Ovary (tissue), 9 donors: Measurements from ENCODE around the gene SPSB1. TPM values are rescaled to one million over a fixed set of nuclear protein-coding genes. Genes with fewer than 3 reads are reported as not detected.

ENCODE experiments used
- DNase-seq, 5 donors: peaks; one replicate each; pipeline ENCODE4 v3.0.0-alpha.2; 2019 to 2020
- H3K27ac ChIP-seq, 2 donors: fragments of 200-600 bp; one replicate each; pipeline versions ENCODE4 v1.5.1 to v1.8.0; 2019 to 2022
- H3K27me3 ChIP-seq: fragments of 200-600 bp; one replicate; pipeline ENCODE4 v1.8.0; 2022
- H3K36me3 ChIP-seq: fragments of 200-600 bp; sonication (generic); one replicate; pipeline ENCODE4 v1.5.1; 2019
- H3K4me1 ChIP-seq: one replicate; pipeline ENCODE4 v1.8.1; 2013; ENCODE audit warnings: mild to moderate bottlenecking, moderate library complexity; ENCODE audit not compliant: insufficient read depth
- H3K4me3 ChIP-seq: fragments of 200-600 bp; sonication (generic); one replicate; pipeline ENCODE4 v1.5.1; 2017
- H3K9me3 ChIP-seq, 2 donors: fragments of 200-600 bp in 1 of 2; sonication (generic) in 1 of 2; one replicate each; pipeline versions ENCODE4 v1.5.1 to v1.8.1; 2013 to 2019; ENCODE audit warnings: mild to moderate bottlenecking in 1 of 2, moderate library complexity in 1 of 2
- CTCF ChIP-seq, 3 donors: fragments of 450-650 bp in 2 of 3; fragments of 200-600 bp in 1 of 3; IDR thresholded peaks; one replicate each; pipeline versions ENCODE4 v1.5.1 to v1.8.0; 2016 to 2022; ENCODE audit warnings: antibody characterized with exemption in 3 of 3, mild to moderate bottlenecking in 1 of 3
- EP300 ChIP-seq: sonication (generic); formaldehyde crosslinking; IDR thresholded peaks from one replicate; pipeline ENCODE4 v1.6.1; 2017; ENCODE audit warnings: antibody characterized with exemption
- POLR2A ChIP-seq: fragments of 450-650 bp; IDR thresholded peaks from one replicate; pipeline ENCODE4 v1.6.1; 2017; ENCODE audit warnings: antibody characterized with exemption, mild to moderate bottlenecking, moderate library complexity
- WGBS, 3 donors: extraction: QIAGEN DNeasy Blood & Tissue Kit in 1 of 3; methylation state at CpG; one replicate each; pipeline versions ENCODE4 v1.1.5 to v1.1.7; 2013 to 2017; 5-methylcytosine and 5-hydroxymethylcytosine counted together
- intact Hi-C, 4 donors: fragments of 100-400 bp; cut with DNase I; formaldehyde crosslinking; loops; one replicate each; pipeline versions ENCODE4 v1.11.0 to v1.15.1; 2022 to 2023
- polyA plus RNA-seq, 2 donors: library from polyadenylated mRNA; stranded (reverse); fragments of 200-250 nt in 1 of 2; fragments of 350-450 nt in 1 of 2; fragmentation: Illumina TruSeq in 1 of 2; extraction: RNeasy Lipid Tissue Mini Kit (QIAGEN cat#74804) in 1 of 2; gene quantifications; one replicate each; pipeline ENCODE4 v1.2.3, GENCODE V29; 2013 to 2014
- total RNA-seq, 7 donors: library from RNA; depleted of rRNA in 2 of 7; stranded (reverse); fragments of >200 nt in 2 of 7; fragmentation: NEBNext Ultra II Directional in 3 of 7; extraction: Animal tissue kit (Norgen Biotek cat#: 25700) in 3 of 7; gene quantifications; one replicate each; pipeline versions ENCODE4 v1.1.0 to v1.2.4, GENCODE V29; 2016 to 2023
- donor health status: DM: no; HTN: no; CAD: no; lungs with moderate emphysema.
- donor health status: DM: no; HTN: no; CAD: no.
- donor health status: Bipolar disorder and iron deficiency.
- donor health status: DM: yes; HTN: yes; CAD: no.
- donor health status: DM: no; HTN: no; CAD: no.
- donor health status: DM: yes; HTN: yes; CAD: no.

SPSB1 gene
- total and polyA plus RNA-seq, 9 donors = 20.4 to 69.6 (median 34.4) TPM

GRCh38 chr1:9281908-9282695, 10.6 kb upstream of the SPSB1 start:
- no peak for DNase-seq
- WGBS, 3 donors = 19 to 28% (median 21%) methylated on average over 12 of the region's 12 CpGs
- Histone ChIP-seq H3K9me3 (no peaks in the 10 kb centered on the region), H3K27ac (no peak overlapping the region), H3K27me3 (no peaks in the 10 kb centered on the region), H3K4me1 (peaks cover 4% of the 10 kb centered on the region), H3K4me3 (no peak overlapping the region), H3K36me3 (no peaks in the 10 kb centered on the region)
- TF ChIP-seq POLR2A (no peak), EP300 (no peak), CTCF (IDR thresholded peaks at IDR 0.05) (no peak)
- intact Hi-C loops = loop anchor here in 1 of 4 donors (10.0 kb wide), 1 partner anchor 293 kb away; no protein-coding TSS in a partner anchor

GRCh38 chr1:9282696-9282955, 10.1 kb upstream of the SPSB1 start:
- peaks cover 4% of the 10 kb centered on the region for H3K4me1 ChIP-seq
- H3K9me3 ChIP-seq = no peaks in the 10 kb centered on the region
- H3K27ac ChIP-seq = no peak overlapping the region
- no peak for DNase-seq
- whole genome bisulfite sequencing, 3 donors = 53 to 61% (median 57%) methylated on average over 4 of the region's 4 CpGs
- no peaks in the 10 kb centered on the region for H3K36me3 ChIP-seq
- intact Hi-C loops = loop anchor here in 1 of 4 donors (10.0 kb wide), 1 partner anchor 292 kb away; no protein-coding TSS in a partner anchor
- no peak for TF ChIP-seq POLR2A
- TF ChIP-seq EP300 = no peak
- no peak for TF ChIP-seq CTCF (IDR thresholded peaks at IDR 0.05)
- H3K4me3 ChIP-seq = no peak overlapping the region
- no peaks in the 10 kb centered on the region for H3K27me3 ChIP-seq

- intact Hi-C loops = loop anchor here in 1 of 4 donors (10.0 kb wide), 1 partner anchor 291 kb away; no protein-coding TSS in a partner anchor
- 89 to 97% (median 96%) methylated on average over 2 of the region's 2 CpGs for WGBS, 3 donors
- no peaks in the 10 kb centered on the region for H3K9me3 ChIP-seq
- no peaks in the 10 kb centered on the region for H3K27me3 ChIP-seq
- TF ChIP-seq POLR2A (no peak), CTCF (IDR thresholded peaks at IDR 0.05) (no peak), EP300 (no peak)
- DNase-seq = no peak
- no peak overlapping the region for H3K4me3 ChIP-seq
- no peak overlapping the region for H3K27ac ChIP-seq
- H3K4me1 ChIP-seq = peaks cover 4% of the 10 kb centered on the region
- H3K36me3 ChIP-seq = no peaks in the 10 kb centered on the region
These were observed 8.6 kb upstream of the SPSB1 start for GRCh38 chr1:9284061-9284460.

- no peak overlapping the region for H3K27ac ChIP-seq
- no peaks in the 10 kb centered on the region for H3K36me3 ChIP-seq
- 68 to 80% (median 74%) methylated on average over 6 of the region's 6 CpGs for WGBS, 3 donors
- DNase-seq = no peak
- no peaks in the 10 kb centered on the region for H3K4me1 ChIP-seq
- TF ChIP-seq POLR2A = no peak
- TF ChIP-seq CTCF (IDR thresholded peaks at IDR 0.05) = no peak
- no peak for TF ChIP-seq EP300
- intact Hi-C loops = loop anchor here in 2 of 4 donors (5.0 to 10.0 kb wide), 3 partner anchors 171 to 288 kb away; no protein-coding TSS in a partner anchor
- H3K27me3 ChIP-seq = no peaks in the 10 kb centered on the region
- H3K4me3 ChIP-seq = no peak overlapping the region
- no peaks in the 10 kb centered on the region for H3K9me3 ChIP-seq
These were observed 6.1 kb upstream of the SPSB1 start for GRCh38 chr1:9286556-9286955.
